Fibroblast of lung (primary cell): ENCODE measurements around the gene SPRY1.

ENCODE experiments used
- CTCF ChIP-seq, 2 donors: IDR thresholded peaks in 1 of 2; conservative IDR thresholded peaks in 1 of 2; 1 replicate in 1 of 2; 2 replicates in 1 of 2; pipeline ENCODE4 v1.5.1; 2011 to 2012; ENCODE audit warnings: low read length in 2 of 2, control low read depth in 1 of 2, inconsistent platforms in 1 of 2, low read depth in 1 of 2, mild to moderate bottlenecking in 1 of 2
- EZH2 ChIP-seq: IDR thresholded peaks from 2 replicates; pipeline ENCODE4 v1.5.1; 2012; ENCODE audit warnings: low read length, control low read depth, mild to moderate bottlenecking; ENCODE audit errors: missing control alignments

GRCh38 chr4:123363729-123364128, 32.9 kb upstream of the SPRY1 start:
- TF ChIP-seq EZH2 (no peak), CTCF (conservative IDR thresholded peaks at IDR 0.05 in 1 of 2, IDR thresholded peaks at IDR 0.05 in 1 of 2; ENCODE audit: low read depth in 1 of 2, low read length in 2 of 2) (no peak)
